ENCODE data around the gene C18orf63.
"Not testable (repeated sequence)": the region's sequence is repeated elsewhere in the genome, so short reads cannot be mapped to it uniquely, and the experiment has no call there.

The C18orf63 gene

DNA sequence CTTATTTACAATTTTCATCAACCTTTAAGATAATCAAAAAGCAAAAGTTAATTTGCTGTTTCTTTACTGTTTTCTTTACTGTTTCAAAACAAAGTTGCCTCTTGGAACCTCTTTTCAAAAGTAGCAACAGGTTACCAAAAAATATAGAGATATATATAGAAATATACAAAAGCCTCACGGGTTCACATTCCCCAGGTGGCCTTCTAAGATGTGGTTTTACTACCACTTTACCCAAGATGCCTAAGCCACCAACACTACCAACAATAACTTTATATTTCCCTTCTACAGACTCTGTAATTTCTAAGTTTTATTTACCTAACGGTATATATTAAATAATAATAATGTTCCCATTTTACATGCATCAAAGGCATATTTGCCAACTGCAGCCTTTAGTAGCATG is 28.8 kb upstream of the C18orf63 start:
- no peak for DNase-seq

DNA sequence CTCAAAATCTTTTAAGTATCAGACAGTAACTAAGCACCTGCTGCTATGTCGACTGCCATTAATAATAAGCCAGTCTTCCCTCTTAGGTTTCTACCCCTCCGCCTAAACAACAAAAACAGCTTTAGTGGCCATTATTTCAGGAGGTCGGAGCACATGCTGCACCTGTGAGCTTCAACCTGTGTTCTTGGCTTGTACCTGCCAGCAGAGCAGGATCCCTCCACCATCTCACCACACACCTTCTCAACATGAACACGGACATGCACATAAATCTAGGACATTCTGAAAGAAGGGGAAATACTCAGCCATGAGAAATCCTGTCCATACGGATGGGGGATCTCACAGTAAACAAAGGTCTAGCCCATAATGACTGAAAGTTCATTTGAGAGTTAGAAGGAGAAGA is 27.6 kb upstream of the C18orf63 start:
- DNase-seq = no peak

DNA sequence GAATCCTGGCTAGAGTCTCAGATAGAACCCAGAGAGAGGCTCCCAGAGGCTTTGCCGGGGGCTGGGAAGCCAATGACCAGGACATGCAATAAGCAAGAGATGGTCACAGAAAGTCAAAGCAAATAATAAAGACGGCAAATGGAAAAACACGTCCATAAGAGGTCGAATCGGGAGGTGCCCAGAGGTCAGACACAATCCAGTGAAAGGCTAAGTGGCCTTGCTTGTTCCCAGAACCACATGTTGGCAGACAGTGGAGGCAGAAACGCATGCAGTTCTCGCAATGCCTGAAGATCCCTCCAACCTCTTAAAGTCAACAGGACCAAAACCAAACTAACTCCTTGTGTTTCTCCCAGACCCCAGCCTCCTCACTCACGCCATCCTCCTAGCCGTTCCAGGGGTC is 26.9 kb upstream of the C18orf63 start:
- no peak for DNase-seq

DNA sequence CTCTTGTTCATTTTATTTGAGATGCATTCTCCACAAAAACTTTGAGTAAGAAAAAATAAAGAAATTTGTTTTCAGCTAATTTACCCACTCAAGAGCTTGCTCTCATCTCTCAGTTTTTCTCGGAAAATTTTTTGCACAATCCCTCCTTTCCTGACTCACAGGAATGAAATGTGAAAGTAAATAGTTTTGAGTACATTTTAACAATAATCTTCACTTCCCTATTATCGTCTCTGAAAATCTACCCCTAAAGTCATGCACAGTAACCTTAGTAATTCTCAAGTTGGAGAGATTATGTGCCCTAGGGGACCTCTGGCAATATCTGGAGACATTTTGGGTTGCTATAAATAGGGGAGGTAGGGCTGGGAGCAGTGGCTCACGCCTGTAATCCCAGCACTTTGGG is 26.5 kb upstream of the C18orf63 start:
- DNase-seq = peak; percentile 66

DNA sequence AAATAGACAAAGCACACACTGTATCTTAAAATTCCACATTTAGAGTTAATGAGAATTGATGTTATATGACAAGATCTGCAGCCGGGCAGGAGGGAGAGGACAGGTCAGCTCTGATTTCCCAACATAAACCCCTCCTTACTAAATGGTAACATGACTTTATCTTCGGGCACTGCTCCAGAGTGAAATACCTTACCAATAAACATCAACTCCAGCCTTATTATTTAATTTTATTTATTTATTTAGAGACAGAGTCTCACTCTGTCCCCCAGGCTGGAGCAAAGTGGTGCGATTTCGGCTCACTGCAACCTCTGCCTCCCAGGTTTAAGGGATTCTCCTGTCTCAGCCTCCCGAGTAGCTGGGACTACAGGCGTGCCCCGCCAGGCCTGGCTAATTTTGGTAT is 25.6 kb upstream of the C18orf63 start:
- DNase-seq = no peak

DNA sequence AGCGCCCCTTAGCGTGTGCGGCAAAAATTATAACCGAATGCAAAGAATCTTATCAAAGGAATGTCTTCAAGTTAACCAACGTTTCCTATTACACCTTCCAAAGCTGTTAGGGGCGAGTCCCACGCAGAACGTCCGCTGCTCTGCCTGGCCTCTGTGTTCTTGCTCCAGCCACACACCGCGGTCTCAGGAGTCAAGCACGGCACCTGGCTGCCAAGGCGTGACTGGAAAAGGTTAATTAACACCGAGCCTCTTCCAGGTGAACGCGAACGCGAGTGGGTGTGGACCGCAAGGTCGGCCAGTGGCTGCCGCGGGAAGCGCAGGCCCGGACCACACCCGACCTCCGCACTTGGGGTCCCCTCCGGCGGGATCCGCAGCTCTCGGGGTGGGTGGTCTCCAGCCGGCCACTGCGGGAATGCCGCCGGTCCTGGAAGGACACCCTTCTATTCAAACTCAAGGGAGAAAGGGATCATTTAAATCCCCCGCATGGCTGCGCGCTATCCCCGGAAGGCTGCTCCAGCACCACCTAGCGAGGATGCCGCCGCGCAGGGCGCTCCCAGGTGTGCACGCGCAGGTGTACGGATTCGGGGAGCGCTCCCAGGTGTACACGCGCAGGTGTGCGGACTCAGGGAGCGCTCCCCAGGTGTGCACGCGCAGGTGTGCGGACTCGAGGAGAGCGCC is 24.7 kb upstream of the C18orf63 start:
- DNase-seq = no peak

DNA sequence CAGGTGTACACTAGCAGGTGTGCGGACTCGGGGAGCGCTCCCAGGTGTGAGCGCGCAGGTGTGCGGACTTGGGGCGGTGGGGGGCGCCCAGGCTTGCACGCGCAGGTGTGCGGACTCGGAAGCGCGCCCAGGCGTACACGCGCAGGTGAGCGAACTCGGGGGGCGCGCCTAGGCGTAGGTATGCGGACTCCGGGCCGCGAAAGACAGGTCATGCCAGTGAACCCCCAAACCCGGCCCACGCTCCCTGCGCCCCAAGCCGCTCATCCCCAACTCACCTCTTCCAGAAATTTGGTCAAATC is 24.2 kb upstream of the C18orf63 start:
- DNase-seq = no peak

DNA sequence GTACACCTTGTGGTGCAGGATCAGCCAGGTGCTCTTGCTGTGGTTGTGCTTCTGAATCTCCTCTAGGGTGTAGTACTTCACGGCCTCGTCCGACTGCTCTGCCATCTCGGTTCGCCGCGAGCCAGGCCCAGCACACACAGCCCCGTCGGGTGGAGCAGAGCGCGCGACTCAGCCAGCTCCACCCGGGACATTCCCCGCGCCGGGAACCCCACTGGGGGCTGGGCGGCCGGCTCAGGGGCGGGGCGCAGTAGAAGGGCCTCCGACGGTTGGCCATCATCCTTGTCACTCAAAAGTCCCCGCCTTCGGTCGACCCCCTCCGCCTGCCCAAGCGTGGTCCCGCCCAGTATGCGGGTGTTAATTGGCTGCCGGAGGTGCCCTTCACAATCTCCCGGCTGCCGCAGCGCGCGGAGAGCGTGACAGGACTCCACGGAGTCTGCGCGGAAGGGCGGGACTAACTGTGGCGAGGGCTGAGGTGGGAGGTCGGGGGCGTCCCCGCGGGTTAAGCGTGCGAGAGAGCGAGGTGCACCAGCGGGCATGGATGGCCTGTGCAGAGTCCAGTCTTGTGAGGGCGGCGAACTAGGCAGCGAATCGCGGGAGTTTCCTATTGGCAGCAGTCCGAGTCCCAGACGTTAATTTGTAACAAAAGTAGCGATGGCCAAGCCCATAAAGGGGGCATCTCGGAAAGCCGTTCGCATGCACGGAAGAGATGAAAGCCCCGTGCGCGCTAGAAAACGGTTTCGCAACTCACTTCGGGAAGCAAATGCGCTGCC is 23.7 kb upstream of the C18orf63 start, which contains the start of gene CYB5A:
Gene CYB5A, minus strand, starts transcription at position 193 of the 770 bp plus-strand sequence. Its CDS starts 88 bp downstream, at position 105.
- DNase-seq = peak; percentile 98

DNA sequence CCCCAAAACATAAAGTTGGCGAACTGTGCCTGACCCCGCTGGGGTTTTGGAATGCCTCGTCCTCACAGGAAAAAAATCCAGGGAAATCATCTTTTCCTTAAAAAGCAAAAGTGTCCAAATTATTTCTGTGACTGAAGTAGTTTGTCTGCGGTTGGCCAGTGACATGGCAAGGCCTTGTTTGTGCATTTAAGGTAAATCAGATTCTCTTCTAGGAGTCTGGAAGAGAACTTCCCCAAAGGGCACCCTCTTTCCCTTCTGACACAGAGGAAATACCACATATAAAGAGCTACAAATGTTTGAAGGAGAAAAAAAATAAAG is 23.1 kb upstream of the C18orf63 start:
- DNase-seq = no peak

DNA sequence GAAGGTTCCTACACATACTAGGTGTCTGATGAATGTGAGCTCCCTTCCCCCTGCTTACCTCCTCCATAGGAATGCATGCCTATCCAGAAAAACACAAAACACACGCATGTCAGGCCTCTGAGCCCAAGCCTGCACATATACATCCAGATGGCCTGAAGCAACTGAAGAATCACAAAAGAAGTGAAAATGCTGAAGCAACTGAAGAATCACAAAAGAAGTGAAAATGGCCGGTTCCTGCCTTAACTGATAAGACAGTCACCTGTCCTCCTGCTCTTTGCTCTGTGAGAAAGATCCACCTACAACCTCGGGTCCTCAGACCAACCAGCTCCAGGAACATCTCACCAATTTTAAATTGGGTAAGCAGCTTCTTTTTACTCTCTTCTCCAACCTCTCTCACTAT is 22.7 kb upstream of the C18orf63 start:
- DNase-seq = not testable (repeated sequence)

DNA sequence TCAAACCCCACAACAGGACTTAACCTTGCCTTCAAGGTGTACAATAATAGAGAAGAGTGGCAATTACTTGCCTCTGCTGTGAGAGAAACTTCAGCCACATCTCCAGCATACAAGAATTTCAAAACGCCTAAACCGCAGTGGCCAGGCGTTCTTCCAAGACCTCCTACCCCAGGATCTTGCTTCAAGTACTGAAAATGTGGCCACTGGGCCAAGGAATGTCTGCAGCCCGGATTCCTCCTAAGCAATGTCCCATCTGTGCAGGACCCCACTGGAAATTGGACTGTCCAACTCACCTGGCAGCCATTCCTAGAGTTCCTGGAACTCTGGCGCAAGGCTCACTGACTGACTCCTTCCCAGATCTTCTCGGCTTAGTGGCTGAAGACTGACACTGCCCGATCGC is 21.1 kb upstream of the C18orf63 start:
- no peak for DNase-seq

DNA sequence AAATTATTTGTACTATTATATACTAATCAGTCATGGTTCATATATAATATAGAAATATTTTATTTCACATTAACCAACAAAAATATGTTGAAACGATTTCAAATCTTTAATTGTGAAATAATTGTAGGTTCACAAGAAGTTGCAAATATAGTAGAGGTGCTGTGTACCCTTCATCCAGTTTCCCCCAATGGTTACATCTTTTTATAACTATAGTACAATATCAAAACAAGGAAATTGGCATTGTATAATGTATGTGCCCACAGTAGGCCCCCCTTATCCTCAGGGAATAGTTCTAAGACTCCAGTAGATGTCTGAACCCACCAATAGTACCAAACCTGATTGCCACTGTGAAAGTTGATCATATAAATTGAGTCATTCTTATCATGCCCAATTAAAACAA is 16.5 kb upstream of the C18orf63 start:
- no peak for DNase-seq

DNA sequence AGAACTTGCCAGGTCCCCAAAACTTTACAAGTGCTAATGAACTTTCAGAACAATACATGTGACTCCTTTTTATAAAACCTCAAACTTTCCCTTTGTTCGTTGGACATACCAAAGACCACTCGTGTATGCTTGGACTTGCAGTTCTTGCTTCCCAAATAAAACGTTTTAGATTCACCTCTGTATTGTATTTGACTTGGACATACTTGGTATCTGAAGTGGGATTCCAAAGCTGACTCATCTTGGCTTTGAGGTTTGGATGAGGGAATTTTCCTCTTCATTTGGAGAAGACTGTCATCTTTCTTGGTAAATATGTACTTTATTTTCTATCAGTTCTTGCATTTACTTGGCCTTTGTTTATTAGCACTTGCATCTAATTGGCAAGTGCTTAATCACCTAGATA is 15.9 kb upstream of the C18orf63 start:
- no peak for DNase-seq

DNA sequence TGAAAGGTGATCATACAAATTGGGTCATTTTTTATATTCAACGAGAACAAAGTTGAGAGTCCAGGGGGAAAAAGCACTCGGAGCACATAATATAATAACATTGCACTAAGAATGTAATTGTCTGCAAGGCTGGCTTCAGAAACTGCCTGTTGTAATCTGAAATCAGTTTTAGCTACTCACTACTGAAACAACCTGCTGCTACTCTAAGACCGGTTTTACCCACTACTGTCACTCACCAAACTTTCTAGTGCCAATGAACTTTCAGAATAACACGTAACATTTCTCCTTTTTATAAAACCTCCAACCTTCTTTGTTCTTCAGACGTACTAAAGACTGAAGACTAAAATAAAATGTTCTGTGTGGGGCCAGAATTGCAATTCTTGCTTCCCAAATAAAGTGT is 12.3 kb upstream of the C18orf63 start:
- DNase-seq = no peak

DNA sequence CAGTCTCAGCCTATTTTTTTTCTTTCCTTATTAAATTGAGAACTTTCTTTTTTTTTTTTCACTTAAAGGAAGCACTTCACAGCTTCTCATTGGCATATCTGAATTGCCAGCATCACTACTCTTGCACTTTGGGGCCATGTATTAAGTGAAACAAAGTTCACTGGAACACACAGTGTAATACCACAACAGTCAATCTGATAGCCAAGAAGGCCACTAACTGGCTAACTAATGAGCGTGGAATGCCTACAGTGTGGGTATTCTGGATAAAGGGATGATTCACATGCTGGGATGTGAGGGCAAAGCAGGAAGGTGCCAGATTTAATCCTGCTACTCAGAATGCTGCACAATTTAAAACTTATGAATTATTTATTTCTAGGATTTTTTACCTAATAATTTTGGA is 11.7 kb upstream of the C18orf63 start:
- no peak for DNase-seq

DNA sequence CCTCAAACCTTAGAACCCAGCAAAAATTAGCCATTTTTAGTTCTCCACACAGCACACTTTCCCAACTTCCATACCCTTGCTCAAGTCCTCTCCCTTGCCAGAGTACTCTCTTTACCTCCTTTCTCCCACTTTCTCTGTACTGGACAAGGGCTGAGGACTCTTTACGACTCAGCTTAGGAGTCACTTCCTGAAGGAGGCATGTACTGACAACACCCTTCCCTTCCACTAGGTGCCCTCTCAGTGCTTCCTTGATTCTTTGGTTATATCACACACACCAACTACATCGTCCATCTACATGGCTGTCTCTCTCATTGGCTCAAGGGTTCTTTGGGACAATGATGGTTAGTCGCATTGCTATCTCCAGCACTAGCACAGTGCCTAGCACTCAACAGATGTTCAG is 5.2 kb upstream of the C18orf63 start:
- DNase-seq = peak; percentile 36

DNA sequence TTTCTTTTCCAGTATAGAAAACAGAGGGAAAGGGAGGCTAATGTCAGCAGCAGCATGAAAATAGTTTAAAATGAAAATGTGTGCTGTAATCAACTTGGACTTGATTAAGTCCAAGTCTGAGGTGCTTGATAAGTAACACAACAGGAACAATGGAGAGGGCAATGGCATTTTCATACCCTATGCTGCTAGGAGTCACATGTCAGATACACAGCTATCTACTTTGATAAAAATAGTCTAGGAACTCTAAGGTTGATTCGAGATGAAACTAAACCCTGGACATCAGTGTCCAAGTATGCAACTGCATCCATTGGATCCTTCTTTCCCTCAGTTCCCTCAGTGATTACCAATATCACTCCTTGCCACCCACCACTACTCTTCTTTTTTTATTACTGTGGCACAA is 4.6 kb upstream of the C18orf63 start:
- DNase-seq = no peak

DNA sequence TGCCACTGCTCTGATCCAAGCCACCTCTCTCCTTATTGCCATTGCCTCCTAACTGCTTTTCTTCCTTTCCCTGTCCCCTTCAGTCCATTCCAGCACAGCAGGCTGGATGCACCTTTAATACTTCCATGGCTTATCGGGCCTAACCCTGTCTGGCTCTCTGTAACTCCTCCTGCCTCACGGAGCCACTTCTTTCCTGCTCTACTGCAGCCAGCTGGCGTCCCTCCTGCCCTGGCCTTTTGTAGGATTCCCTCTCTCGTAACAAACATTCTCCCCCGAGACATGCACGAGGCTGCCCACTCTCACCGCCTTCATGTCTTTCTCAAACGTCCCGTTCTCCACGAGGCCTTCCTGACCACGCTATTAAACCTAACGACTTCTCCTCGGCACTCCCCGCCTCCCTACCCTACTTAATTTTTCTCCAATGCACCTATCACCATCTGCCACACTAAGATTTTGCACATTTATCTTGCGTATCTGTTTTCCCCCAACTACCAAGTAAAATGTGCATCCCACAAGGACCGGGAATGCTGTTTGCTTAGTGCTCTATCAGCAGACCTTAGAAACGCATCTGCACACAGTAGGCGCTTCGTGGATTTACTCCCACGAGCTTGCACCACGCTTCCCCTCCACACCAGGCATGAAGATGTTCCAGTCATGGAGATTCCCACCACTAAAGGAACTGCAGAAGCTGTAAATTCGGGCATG is 728 bp upstream of the C18orf63 start:
- no peak for DNase-seq

DNA sequence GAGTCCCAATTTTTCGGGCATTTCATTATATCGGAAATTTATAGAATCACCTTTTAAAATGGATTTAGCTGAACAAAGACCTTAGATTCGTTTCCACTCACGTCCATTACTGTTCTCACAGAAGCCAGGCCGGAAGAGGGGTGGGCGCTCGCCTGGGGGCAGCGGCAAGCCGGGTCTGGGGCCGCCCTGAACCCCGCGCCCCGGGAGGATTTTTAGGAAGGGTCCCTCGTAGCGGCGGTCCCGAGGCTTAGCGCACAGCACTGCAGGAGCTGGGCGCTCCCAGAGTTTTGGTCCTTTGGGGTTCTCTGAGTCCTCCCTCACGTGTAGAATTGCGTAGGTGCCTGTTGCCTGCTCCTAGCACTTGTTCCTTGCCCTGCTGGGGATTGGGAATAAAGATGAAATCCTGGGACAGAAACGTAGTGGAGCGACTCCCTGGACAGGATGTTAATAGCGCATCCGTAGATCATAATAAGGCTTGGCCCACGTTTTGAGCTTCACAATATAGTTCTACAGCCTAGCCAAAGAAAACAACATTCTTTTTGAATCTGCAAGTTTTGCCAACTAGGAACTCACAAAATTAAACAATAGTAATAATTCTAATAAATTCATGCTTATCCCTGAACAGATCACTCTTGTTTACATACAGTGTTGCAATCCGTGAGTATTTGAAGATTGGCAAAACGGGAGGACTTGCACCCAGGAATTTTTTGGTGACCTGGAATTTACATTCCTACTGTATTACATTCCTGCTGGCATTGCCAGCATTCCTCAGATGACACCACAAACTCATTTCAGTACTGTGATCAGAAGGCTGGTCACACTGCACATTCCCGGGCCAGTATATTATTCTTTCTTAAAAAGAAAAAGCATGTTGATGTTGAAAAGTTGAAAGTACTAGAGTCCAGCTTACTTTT is 875 bp downstream of the C18orf63 start:
- DNase-seq = no peak

DNA sequence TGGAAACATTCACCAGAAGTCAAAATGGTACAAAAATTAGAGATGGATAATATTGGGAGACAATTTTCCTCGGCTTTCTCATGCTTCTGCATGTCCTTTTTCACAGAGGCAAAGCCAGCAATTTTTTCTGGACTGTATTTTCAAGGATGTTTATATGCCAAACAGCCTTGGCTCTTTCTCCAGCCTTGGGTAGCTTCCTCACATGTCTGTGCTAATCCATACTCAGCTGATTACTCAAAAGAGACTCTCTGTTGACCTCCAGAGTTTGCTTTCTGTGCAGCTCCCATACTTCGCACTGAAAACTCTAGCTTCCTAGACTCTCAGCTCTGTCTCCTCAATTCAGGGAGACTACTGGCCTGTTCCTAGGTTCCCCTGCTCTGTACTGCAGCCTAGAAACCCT is 10.6 kb downstream of the C18orf63 start:
- DNase-seq = no peak

DNA sequence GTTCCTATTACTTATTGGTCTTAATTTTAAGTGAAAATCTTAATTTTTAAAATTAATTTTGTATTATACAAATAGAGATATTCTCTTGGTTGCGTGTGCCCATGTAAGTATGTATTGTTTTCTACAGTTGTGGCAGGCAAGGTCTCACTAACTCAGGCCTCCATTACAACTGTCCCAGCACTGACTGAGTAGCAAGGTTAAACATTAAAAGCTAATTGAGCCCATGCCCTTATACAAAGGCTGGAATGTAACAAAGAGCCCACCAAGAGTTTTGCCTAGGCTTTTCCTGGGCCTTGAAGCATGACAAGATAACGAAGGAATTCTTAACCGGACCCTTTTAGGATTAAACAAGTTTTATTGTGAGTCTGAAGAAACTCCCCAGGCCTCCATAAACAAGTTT is 11.2 kb downstream of the C18orf63 start:
- not testable (repeated sequence) for DNase-seq

DNA sequence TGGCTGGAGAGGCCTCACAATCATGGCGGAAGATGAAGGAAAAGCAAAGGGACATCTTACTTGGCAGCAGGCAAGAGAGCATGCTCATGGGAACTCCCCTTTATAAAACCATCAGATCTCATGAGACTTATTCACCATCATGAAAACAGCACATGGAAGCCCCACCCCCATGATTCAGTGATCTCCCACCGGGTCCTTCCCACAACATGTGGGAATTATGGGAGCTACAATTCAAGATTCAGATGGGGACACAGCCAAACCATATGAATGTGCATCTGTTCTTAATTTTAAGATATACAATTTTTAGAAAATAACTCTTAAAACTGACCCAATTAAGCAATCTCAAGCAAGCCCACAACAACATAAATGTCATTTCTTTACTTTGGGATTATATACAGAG is 12.6 kb downstream of the C18orf63 start:
- DNase-seq = peak; percentile 8

DNA sequence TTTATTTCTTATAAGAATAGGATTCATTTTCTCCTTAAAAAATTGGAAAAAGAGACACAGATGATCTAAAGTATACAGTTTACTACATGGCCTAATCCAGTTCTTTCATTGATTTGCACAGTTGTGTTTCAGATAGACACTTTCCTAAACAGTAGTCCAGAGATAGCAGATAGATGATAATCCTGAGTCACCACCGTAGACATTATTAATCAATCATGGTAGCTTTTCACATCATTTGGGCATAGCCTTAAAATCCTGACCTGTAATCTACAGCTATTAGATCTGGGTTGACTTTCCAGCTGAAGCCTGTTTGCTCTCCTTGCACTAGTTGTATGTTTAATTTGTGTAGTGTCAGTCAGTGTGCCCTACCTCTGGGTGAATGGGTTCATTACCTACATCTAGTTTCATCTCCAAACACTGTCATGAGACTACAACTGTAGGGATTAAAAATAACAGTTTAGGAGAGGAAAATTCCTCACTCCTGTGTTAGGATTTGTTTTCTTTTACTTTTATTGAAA is 14.1 kb downstream of the C18orf63 start:
- DNase-seq = no peak

Measured in suppressor macrophage treated with lipopolysaccharide for 4 hours (primary cell).